RCC 7860 (cell line): ENCODE results near the gene TIGD3.

ENCODE experiments used
- DNase-seq: peaks from one replicate; pipeline ENCODE4 v3.0.0-alpha.2; 2015; ENCODE audit warnings: low spot score
- FAIRE-seq: peaks from 2 replicates; lab custom pipeline; 2012; peaks lifted over from hg19 to GRCh38; lab: Jason Lieb, UNC

Gene TIGD3

GRCh38 chr11:65389294-65389980 lies 34.9 kb downstream of the TIGD3 start:
- DNase-seq = no peak
- FAIRE-seq = no peak

GRCh38 chr11:65390099-65390941 lies 35.8 kb downstream of the TIGD3 start:
- FAIRE-seq (no peak), DNase-seq (no peak)

GRCh38 chr11:65390996-65391395 lies 36.4 kb downstream of the TIGD3 start:
- FAIRE-seq (no peak), DNase-seq (no peak)

GRCh38 chr11:65392186-65392829 lies 37.8 kb downstream of the TIGD3 start:
- FAIRE-seq (no peak), DNase-seq (no peak)

GRCh38 chr11:65392899-65393298 lies 38.3 kb downstream of the TIGD3 start:
- no peak for DNase-seq
- no peak for FAIRE-seq

GRCh38 chr11:65393513-65394079 lies 39.0 kb downstream of the TIGD3 start:
- DNase-seq (no peak), FAIRE-seq (no peak)

- no peak for FAIRE-seq
- no peak for DNase-seq
These were observed 39.6 kb downstream of the TIGD3 start for GRCh38 chr11:65394125-65394536.

GRCh38 chr11:65395961-65396530 lies 41.5 kb downstream of the TIGD3 start:
- no peak for DNase-seq
- FAIRE-seq = no peak

GRCh38 chr11:65396769-65397745 lies 42.5 kb downstream of the TIGD3 start:
- DNase-seq (no peak), FAIRE-seq (no peak)

GRCh38 chr11:65398362-65398910 lies 43.9 kb downstream of the TIGD3 start:
- no peak for FAIRE-seq
- DNase-seq = no peak

- DNase-seq (no peak), FAIRE-seq (no peak)
These were observed 44.7 kb downstream of the TIGD3 start for GRCh38 chr11:65399249-65399648.

- FAIRE-seq (no peak), DNase-seq (no peak)
These were observed 45.3 kb downstream of the TIGD3 start for GRCh38 chr11:65399845-65400244.

GRCh38 chr11:65400307-65401072 lies 45.9 kb downstream of the TIGD3 start:
- DNase-seq = no peak
- FAIRE-seq = no peak

GRCh38 chr11:65401073-65401802 lies 46.7 kb downstream of the TIGD3 start:
- FAIRE-seq (no peak), DNase-seq (no peak)

GRCh38 chr11:65401803-65402248 lies 47.3 kb downstream of the TIGD3 start:
- FAIRE-seq (no peak), DNase-seq (no peak)

- no peak for FAIRE-seq
These were observed 48.2 kb downstream of the TIGD3 start for GRCh38 chr11:65402790-65403189.

GRCh38 chr11:65403607-65404121 lies 49.1 kb downstream of the TIGD3 start:
- DNase-seq (no peak), FAIRE-seq (no peak)

More at GRCh38 chr11:65402790-65403189, 48.2 kb downstream of the TIGD3 start:
- no peak for DNase-seq

- FAIRE-seq (no peak), DNase-seq (no peak)
These were observed 49.7 kb downstream of the TIGD3 start for GRCh38 chr11:65404210-65404609.
